GM18507 (cell line): ENCODE measurements around the gene TAF11L13.
"Not testable (repeated sequence)": the region's sequence is repeated elsewhere in the genome, so short reads cannot be mapped to it uniquely, and the experiment has no call there.

Experiments
- DNase-seq: peaks from one replicate; pipeline ENCODE4 v3.0.0; 2011; ENCODE audit warnings: low read depth; ENCODE audit not compliant: insufficient read length; ENCODE audit errors: extremely low spot score
- FAIRE-seq: peaks from 2 replicates; lab custom pipeline; 2011; peaks lifted over from hg19 to GRCh38; lab: Jason Lieb, UNC

TAF11L13 gene

GRCh38 chr5:17631788-17632187 lies at the start of gene TAF11L13:
TAF11L13 (plus strand) TSS chr5:17632088.
- not testable (repeated sequence) for FAIRE-seq, DNase-seq

GRCh38 chr5:17585658-17586057 lies 46.2 kb upstream of the TAF11L13 start, which contains the start of gene TAF11L7:
TAF11L7 (minus strand) TSS chr5:17585758.
- FAIRE-seq, DNase-seq: not testable (repeated sequence)

- not testable (repeated sequence) for DNase-seq, FAIRE-seq
These were observed 41.0 kb upstream of the TAF11L13 start, which contains the start of gene TAF11L8 for GRCh38 chr5:17590860-17591259. TAF11L8 (minus strand) TSS chr5:17590960.

GRCh38 chr5:17594255-17594654 lies 37.6 kb upstream of the TAF11L13 start, which contains the start of gene TAF11L9:
TAF11L9 (minus strand) TSS chr5:17594394.
- not testable (repeated sequence) for FAIRE-seq, DNase-seq

DNA sequence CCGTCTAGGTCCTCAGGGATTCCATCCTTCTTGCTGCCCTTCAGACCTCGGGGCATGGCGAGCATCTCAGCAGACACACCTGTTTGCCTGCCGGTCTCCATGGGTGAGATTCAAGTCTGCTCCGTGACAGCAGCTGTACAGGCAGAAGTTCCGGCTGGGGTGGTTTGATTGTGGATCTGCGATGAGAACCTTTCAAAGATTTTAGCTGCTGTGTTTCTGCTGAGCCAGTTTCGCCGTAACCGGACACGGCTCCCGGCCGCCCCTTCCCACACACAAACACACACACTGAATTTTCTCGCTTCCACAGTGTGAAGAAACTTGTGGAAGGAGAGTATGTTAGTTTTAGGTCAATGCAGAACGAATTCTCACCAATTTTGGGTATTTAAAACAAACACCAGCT lies 34.2 kb upstream of the TAF11L13 start, which contains the start of gene TAF11L10:
TSS of gene TAF11L10 (minus strand) at position 101 of the 400 bp plus-strand sequence.
- DNase-seq, FAIRE-seq: not testable (repeated sequence)

- not testable (repeated sequence) for FAIRE-seq, DNase-seq
These were observed 28.0 kb upstream of the TAF11L13 start, which contains the start of gene TAF11L11 for GRCh38 chr5:17603880-17604279. TAF11L11 (plus strand) TSS chr5:17604183.

GRCh38 chr5:17604951-17605350 lies 26.9 kb upstream of the TAF11L13 start:
- FAIRE-seq (no peak), DNase-seq (no peak)

DNA sequence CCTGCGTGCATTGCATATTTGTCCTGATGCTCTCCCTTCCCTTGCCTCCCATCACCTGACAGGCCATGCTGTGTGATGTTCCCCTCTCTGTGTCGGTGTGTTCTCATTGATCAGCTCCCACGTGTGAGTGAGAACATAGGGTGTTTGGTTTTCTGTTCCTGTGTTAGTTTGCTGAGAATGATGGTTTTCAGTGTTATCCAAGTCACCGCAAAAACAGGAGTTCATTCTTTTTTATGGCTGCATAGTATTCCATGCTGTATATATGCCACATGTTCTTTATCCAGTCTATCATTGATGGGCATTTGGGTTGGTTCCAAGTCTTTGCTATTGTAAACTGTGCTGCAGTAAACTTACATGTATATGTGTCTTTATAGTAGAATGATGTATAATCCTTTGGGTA lies 24.4 kb upstream of the TAF11L13 start:
- not testable (repeated sequence) for FAIRE-seq, DNase-seq

GRCh38 chr5:17610092-17610491 lies 21.8 kb upstream of the TAF11L13 start, which contains the start of gene TAF11L12:
TAF11L12 (plus strand) TSS chr5:17610392.
- DNase-seq, FAIRE-seq: not testable (repeated sequence)

- FAIRE-seq (no peak), DNase-seq (no peak)
These were observed 16.8 kb upstream of the TAF11L13 start for GRCh38 chr5:17614872-17615605.

DNA sequence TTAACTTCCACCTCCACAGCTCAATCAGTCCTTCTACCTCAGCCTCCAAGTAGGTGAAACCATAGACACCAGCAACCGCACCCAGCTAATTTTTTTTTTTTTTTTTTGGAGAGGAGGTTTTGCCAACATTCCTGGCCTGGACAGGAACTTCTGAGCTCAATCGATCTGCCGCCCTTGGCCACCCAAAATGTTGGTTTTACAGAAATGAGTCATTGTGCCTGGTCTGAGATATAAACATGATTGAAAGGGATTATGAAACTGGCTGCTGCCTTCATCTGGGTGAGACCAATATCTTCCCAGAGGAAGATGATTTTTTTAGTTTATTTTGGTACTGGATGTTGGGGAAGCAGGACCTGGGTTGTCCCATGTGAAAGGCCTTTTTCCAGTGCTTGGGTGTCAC lies 12.5 kb upstream of the TAF11L13 start:
- FAIRE-seq (no peak), DNase-seq (no peak)

DNA sequence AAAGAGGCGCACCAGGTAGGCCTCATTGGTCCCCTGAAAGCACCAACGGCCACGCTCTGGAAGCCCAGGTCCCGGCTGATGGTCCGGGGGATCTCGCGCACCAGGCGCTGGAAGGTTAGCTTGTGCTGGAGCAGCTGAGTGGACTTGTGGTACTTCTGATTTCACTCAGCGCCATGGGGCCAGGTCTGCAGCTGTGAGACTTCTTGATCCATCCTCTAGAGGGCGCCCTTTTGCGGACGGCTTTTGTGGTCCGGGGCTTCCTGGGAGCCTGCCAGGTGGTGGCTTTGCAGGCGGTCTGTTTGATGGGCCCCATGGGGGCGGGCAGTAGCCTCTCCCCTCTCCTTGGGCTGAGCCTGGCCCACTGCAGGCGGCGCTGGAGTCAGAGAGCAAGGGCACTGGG lies 11.3 kb upstream of the TAF11L13 start:
- DNase-seq: no peak
- FAIRE-seq: no peak

- DNase-seq: no peak
- no peak for FAIRE-seq
These were observed 6.2 kb upstream of the TAF11L13 start for GRCh38 chr5:17625686-17626085.

GRCh38 chr5:17634160-17634559 lies 2.3 kb downstream of the TAF11L13 start, which contains the start of gene TAF11L14:
TAF11L14 (plus strand) TSS chr5:17634460.
- no peak for DNase-seq
- FAIRE-seq: no peak

DNA sequence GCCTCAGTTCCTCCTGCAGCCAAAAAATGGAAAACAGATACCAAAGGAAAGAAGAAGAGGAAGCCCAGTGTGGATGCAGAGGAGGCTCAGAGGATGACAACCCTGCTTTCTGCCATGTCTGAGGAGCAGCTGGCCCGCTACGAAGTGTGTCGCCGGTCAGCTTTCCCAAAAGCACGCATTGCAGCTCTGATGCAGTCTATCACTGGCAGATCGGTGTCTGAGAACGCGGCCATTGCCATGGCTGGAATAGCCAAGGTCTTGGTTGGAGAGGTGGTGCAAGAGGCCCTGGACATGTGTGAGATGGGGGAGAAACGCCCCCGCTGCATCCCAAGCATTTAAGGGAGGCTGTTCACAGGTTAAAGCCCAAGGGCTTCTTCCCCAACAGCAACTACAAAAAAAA lies 17.3 kb downstream of the TAF11L13 start:
- not testable (repeated sequence) for DNase-seq, FAIRE-seq

DNA sequence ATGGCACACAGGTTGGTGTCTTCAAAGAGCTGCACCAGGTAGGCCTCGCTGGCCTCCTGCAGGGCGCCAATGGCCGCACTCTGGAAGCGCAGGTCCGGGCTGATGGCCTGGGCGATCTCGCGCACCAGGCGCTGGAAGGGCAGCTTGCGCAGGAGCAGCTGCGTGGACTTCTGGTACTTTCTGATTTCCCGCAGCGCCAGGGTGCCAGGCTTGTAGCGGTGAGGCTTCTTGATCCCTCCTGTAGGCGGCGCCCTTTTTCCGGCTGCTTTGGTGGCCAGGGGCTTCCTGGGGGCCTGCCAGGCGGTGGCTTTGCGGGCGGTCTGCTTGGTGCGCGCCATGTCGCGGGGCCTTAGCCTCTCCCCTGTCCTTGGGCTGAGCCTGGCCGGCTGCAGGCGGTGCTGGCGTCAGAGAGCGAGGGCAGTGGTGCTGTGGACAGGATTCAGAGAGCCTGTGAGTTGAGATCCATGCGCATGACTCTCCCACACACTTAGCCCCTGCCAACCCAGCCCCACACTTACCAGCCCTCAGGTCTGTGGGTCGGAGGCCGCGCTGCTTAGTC lies 23.4 kb downstream of the TAF11L13 start:
- DNase-seq, FAIRE-seq: not testable (repeated sequence)

GRCh38 chr5:17655921-17656320 lies 24.0 kb downstream of the TAF11L13 start:
- FAIRE-seq (no peak), DNase-seq (no peak)

DNA sequence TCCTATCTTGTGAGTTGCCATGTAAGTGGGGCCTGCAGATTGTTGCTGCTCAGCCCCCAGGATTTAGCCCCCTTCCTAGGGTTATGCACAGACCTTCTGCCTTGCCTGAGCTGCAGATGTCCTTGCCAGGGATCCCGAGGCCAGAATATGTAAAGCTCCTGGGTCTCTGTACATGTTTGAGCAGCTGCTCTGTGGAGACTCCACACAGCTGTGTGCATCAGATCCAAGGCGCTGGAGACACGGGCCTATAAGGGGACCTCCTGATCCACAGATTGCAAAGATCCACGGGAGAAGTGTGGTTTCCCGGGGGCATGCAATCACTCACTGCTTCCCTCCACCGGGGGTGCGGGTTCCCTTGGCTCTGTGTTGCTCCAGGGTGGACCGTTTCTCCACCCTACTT lies 31.3 kb downstream of the TAF11L13 start:
- DNase-seq (no peak), FAIRE-seq (no peak)

- FAIRE-seq (no peak), DNase-seq (no peak)
These were observed 33.9 kb downstream of the TAF11L13 start for GRCh38 chr5:17665836-17666235.

- no peak for DNase-seq
- no peak for FAIRE-seq
These were observed 34.9 kb downstream of the TAF11L13 start for GRCh38 chr5:17666726-17667235.
